Natural killer cell (primary cell): ENCODE data around the gene AIFM1. TPM values are rescaled to one million over a fixed set of nuclear protein-coding genes. Genes with fewer than 3 reads are reported as not detected.

ENCODE experiments used
- ATAC-seq, 3 donors: fragments of 150-1000 bp in 2 of 3; fragments of 200-7000 bp in 1 of 3; cut with Tn5 transposase; 1 replicate in 1 of 3; 2 replicates in 2 of 3; pipeline ENCODE4 v1.10.0; 2021; ENCODE audit warnings: mild to moderate bottlenecking in 2 of 3, moderate library complexity in 2 of 3
- DNase-seq, 2 donors: peaks; one replicate each; pipeline versions ENCODE4 v3.0.0 to v3.0.0-alpha.2; 2013 to 2021; ENCODE audit warnings: mixed read lengths in 1 of 2
- H3K27ac ChIP-seq: one replicate; pipeline ENCODE4 v1.5.1; 2013; ENCODE audit warnings: mild to moderate bottlenecking, low read length
- H3K27me3 ChIP-seq: one replicate; pipeline ENCODE4 v1.6.1; 2013; ENCODE audit warnings: low read length; ENCODE audit not compliant: control insufficient read depth, insufficient read depth
- H3K36me3 ChIP-seq: one replicate; pipeline ENCODE4 v1.6.1; 2013; ENCODE audit warnings: low read length; ENCODE audit not compliant: control insufficient read depth, insufficient read depth
- H3K4me1 ChIP-seq: one replicate; pipeline ENCODE4 v1.6.1; 2013; ENCODE audit warnings: low read length; ENCODE audit not compliant: control insufficient read depth, insufficient read depth
- H3K4me3 ChIP-seq: one replicate; pipeline ENCODE4 v1.5.1; 2013; ENCODE audit warnings: low read length
- H3K9me3 ChIP-seq: one replicate; pipeline ENCODE4 v1.6.1; 2013; ENCODE audit warnings: low read length; ENCODE audit not compliant: control insufficient read depth, insufficient read depth
- H3K27ac Mint-ChIP-seq, 2 donors: one replicate each; pipeline ENCODE4 v1.8.0; 2022; ENCODE audit warnings: mild to moderate bottlenecking in 2 of 2, mixed read lengths in 2 of 2, moderate library complexity in 1 of 2
- H3K27me3 Mint-ChIP-seq, 2 donors: one replicate each; pipeline ENCODE4 v1.8.0; 2022; ENCODE audit warnings: low read depth in 2 of 2, mixed read lengths in 2 of 2
- H3K36me3 Mint-ChIP-seq: one replicate; pipeline ENCODE4 v1.8.0; 2022; ENCODE audit warnings: mixed read lengths
- H3K4me1 Mint-ChIP-seq, 2 donors: one replicate each; pipeline ENCODE4 v1.8.0; 2022; ENCODE audit warnings: mixed read lengths in 2 of 2
- H3K4me3 Mint-ChIP-seq: one replicate; pipeline ENCODE4 v1.8.0; 2022; ENCODE audit warnings: mild to moderate bottlenecking, moderate library complexity, mixed read lengths
- H3K9me3 Mint-ChIP-seq, 2 donors: one replicate each; pipeline ENCODE4 v1.8.0; 2022; ENCODE audit warnings: mixed read lengths in 2 of 2
- CTCF ChIP-seq: fragments of 200-600 bp; IDR thresholded peaks from one replicate; pipeline ENCODE4 v1.8.0; 2022; ENCODE audit warnings: antibody characterized with exemption
- WGBS: methylation state at CpG from one replicate; pipeline ENCODE4 v1.1.7; 2013; ENCODE audit warnings: missing lambda C conversion rate; ENCODE audit not compliant: insufficient coverage; 5-methylcytosine and 5-hydroxymethylcytosine counted together
- intact Hi-C: fragments of 100-400 bp; cut with micrococcal nuclease; formaldehyde crosslinking; loops from one replicate; pipeline ENCODE4 v1.14.2; 2022
- total RNA-seq, 4 donors: library from RNA; stranded (reverse); fragments of 120-200 nt in 1 of 4; gene quantifications; one replicate each; pipeline versions ENCODE4 v1.2.3 to v1.2.4, GENCODE V29; 2013 to 2022

AIFM1 gene
- total RNA-seq, 3 donors from 2014 or later (not counting 1 experiment from before 2014, with no cell fraction given) = 16.2 to 21.1 (median 17.0) TPM

GRCh38 chrX:130184168-130184567, 18.5 kb upstream of the AIFM1 start:
- Mint-ChIP-seq H3K36me3 (no peaks in the 10 kb centered on the region), H3K4me1 (peaks cover 5 to 15% of the 10 kb centered on the region in 2 donors), H3K4me3 (no peak overlapping the region), H3K27me3 (no peaks in the 10 kb centered on the region), H3K27ac (peak overlapping the region; percentile 39 to 70), H3K9me3 (no peaks in the 10 kb centered on the region)
- Histone ChIP-seq H3K36me3 (peaks cover 2% of the 10 kb centered on the region), H3K27me3 (no peaks in the 10 kb centered on the region), H3K4me1 (peaks cover 15% of the 10 kb centered on the region), H3K27ac (no peak overlapping the region), H3K9me3 (no peaks in the 10 kb centered on the region), H3K4me3 (no peak overlapping the region)
- intact Hi-C loops = no loop called here
- ATAC-seq (no peak), DNase-seq (no peak)
- no peak for TF ChIP-seq CTCF
- WGBS = 79% methylated on average over 6 of the region's 11 CpGs

- no peak overlapping the region for H3K27ac ChIP-seq
- H3K9me3 Mint-ChIP-seq = no peaks in the 10 kb centered on the region
- peaks cover 29% of the 10 kb centered on the region for H3K4me1 ChIP-seq
- H3K27ac Mint-ChIP-seq = peak overlapping the region in 1 of 2 donors; percentile 28
- DNase-seq (peak in 1 of 2 donors; percentile 71), ATAC-seq (no peak)
- peaks cover 2% of the 10 kb centered on the region for H3K36me3 ChIP-seq
- no peaks in the 10 kb centered on the region for H3K36me3 Mint-ChIP-seq
- 65% methylated on average over 6 of the region's 7 CpGs for WGBS
- H3K27me3 Mint-ChIP-seq = no peaks in the 10 kb centered on the region
- no peaks in the 10 kb centered on the region for H3K27me3 ChIP-seq
- no peak overlapping the region for H3K4me3 ChIP-seq
- intact Hi-C loops = no loop called here
- no peak overlapping the region for H3K4me3 Mint-ChIP-seq
- H3K4me1 Mint-ChIP-seq = peaks cover 12 to 39% of the 10 kb centered on the region in 2 donors
- no peak for TF ChIP-seq CTCF
- no peaks in the 10 kb centered on the region for H3K9me3 ChIP-seq
Measured at GRCh38 chrX:130179579-130180215, 14.1 kb upstream of the AIFM1 start.

GRCh38 chrX:130179170-130179569, 13.5 kb upstream of the AIFM1 start:
- H3K36me3 ChIP-seq = no peaks in the 10 kb centered on the region
- no peak for DNase-seq
- H3K27ac Mint-ChIP-seq = no peak overlapping the region
- no peak overlapping the region for H3K27ac ChIP-seq
- ATAC-seq = no peak
- no peaks in the 10 kb centered on the region for H3K27me3 Mint-ChIP-seq
- H3K27me3 ChIP-seq = no peaks in the 10 kb centered on the region
- 50% methylated on average over 1 of the region's 5 CpGs for WGBS
- no peaks in the 10 kb centered on the region for H3K36me3 Mint-ChIP-seq
- TF ChIP-seq CTCF = no peak
- peaks cover 30% of the 10 kb centered on the region for H3K4me1 ChIP-seq
- H3K4me3 ChIP-seq = no peak overlapping the region
- intact Hi-C loops = no loop called here
- no peaks in the 10 kb centered on the region for H3K9me3 Mint-ChIP-seq
- H3K4me3 Mint-ChIP-seq = no peak overlapping the region
- no peaks in the 10 kb centered on the region for H3K9me3 ChIP-seq
- H3K4me1 Mint-ChIP-seq = peaks cover 16 to 43% of the 10 kb centered on the region in 2 donors

GRCh38 chrX:130176942-130177341, 11.3 kb upstream of the AIFM1 start:
- Mint-ChIP-seq H3K27me3 (no peaks in the 10 kb centered on the region), H3K36me3 (no peaks in the 10 kb centered on the region), H3K4me1 (peaks cover 33 to 55% of the 10 kb centered on the region in 2 donors), H3K4me3 (no peak overlapping the region), H3K27ac (peak overlapping the region in 1 of 2 donors; percentile 59), H3K9me3 (no peaks in the 10 kb centered on the region)
- 92% methylated on average over 4 of the region's 4 CpGs for WGBS
- Histone ChIP-seq H3K9me3 (no peaks in the 10 kb centered on the region), H3K4me1 (peaks cover 33% of the 10 kb centered on the region), H3K27ac (no peak overlapping the region), H3K27me3 (no peaks in the 10 kb centered on the region), H3K4me3 (no peak overlapping the region), H3K36me3 (no peaks in the 10 kb centered on the region)
- ATAC-seq (no peak), DNase-seq (no peak)
- intact Hi-C loops = no loop called here
- TF ChIP-seq CTCF = no peak
